ENCODE data around the gene CD99L2.

GRCh38 chrX:150848914-150849365 is 49.5 kb downstream of the CD99L2 start:
- TF ChIP-seq CTCF (IDR thresholded peaks at IDR 0.05) (no peak), POLR2A (IDR thresholded peaks at IDR 0.05) (no peak)
